Smooth muscle cell (in vitro differentiated cells): ENCODE measurements around the gene MMD2. TPM values are rescaled to one million over a fixed set of nuclear protein-coding genes. Genes with fewer than 3 reads are reported as not detected.

Source experiments
- DNase-seq: peaks from one replicate; lab custom pipeline; 2025; ENCODE audit not compliant: unreplicated experiment; lab: John Stamatoyannopoulos, UW
- H2AFZ ChIP-seq: fragments of 200-600 bp; sonication (generic); 2 replicates; pipeline ENCODE4 v1.6.0; 2016; ENCODE audit warnings: antibody characterized with exemption, low read depth, mild to moderate bottlenecking
- H3F3A ChIP-seq: fragments of 200-600 bp; sonication (generic); 2 replicates; pipeline ENCODE4 v1.6.0; 2017; ENCODE audit warnings: antibody characterized with exemption, low read depth
- H3K27ac ChIP-seq: fragments of 200-600 bp; sonication (generic); 2 replicates; pipeline ENCODE4 v1.5.1; 2016; ENCODE audit warnings: low read depth, mild to moderate bottlenecking
- H3K27me3 ChIP-seq: fragments of 200-600 bp; sonication (generic); 2 replicates; pipeline ENCODE4 v1.6.1; 2016; ENCODE audit warnings: low read depth, mild to moderate bottlenecking
- H3K36me3 ChIP-seq: fragments of 200-600 bp; sonication (generic); 2 replicates; pipeline ENCODE4 v1.5.1; 2016; ENCODE audit warnings: low read depth
- H3K4me1 ChIP-seq: fragments of 200-600 bp; sonication (generic); 2 replicates; pipeline ENCODE4 v1.5.1; 2016; ENCODE audit warnings: low read depth
- H3K4me2 ChIP-seq: fragments of 200-600 bp; sonication (generic); 2 replicates; pipeline ENCODE4 v1.6.0; 2016; ENCODE audit warnings: mild to moderate bottlenecking
- H3K4me3 ChIP-seq: fragments of 200-600 bp; sonication (generic); 2 replicates; pipeline ENCODE4 v1.5.1; 2016; ENCODE audit warnings: mild to moderate bottlenecking
- H3K79me2 ChIP-seq: fragments of 200-600 bp; sonication (generic); 2 replicates; pipeline ENCODE4 v1.6.0; 2016; ENCODE audit warnings: low read depth, mild to moderate bottlenecking
- H3K9ac ChIP-seq: fragments of 200-600 bp; sonication (generic); 2 replicates; pipeline ENCODE4 v1.6.0; 2016; ENCODE audit warnings: low read depth
- H3K9me3 ChIP-seq: fragments of 200-600 bp; sonication (generic); replicated peaks from 2 replicates; pipeline ENCODE4 v1.5.1; 2016; ENCODE audit warnings: low read depth
- H4K20me1 ChIP-seq: fragments of 200-600 bp; sonication (generic); 2 replicates; pipeline ENCODE4 v1.6.0; 2016; ENCODE audit warnings: low read depth
- CTCF ChIP-seq: fragments of 200-600 bp; sonication (generic); IDR thresholded peaks from 2 replicates; pipeline ENCODE4 v1.5.1; 2017; ENCODE audit warnings: borderline replicate concordance, mild to moderate bottlenecking, antibody characterized with exemption; ENCODE audit not compliant: insufficient read depth, poor library complexity, severe bottlenecking
- WGBS: methylation state at CpG from one replicate; pipeline ENCODE4 v1.1.7; 2016; ENCODE audit warnings: low lambda C conversion rate; 5-methylcytosine and 5-hydroxymethylcytosine counted together
- polyA plus RNA-seq: library from polyadenylated mRNA; unstranded; fragments of >200 nt; fragmentation: Nextera tagmentation; extraction: Ambion mirVana; gene quantifications from 2 replicates; pipeline ENCODE4 v1.2.1, GENCODE V29; 2016
- total RNA-seq: library from RNA; depleted of rRNA; stranded (reverse); fragments of >200 nt; gene quantifications from 2 replicates; pipeline ENCODE4 v1.2.3, GENCODE V29; 2014

The MMD2 gene
- total and polyA plus RNA-seq, 2 experiments from 2014 or later: not detected

- Histone ChIP-seq H2AFZ (no peak overlapping the region), H3K9ac (no peak overlapping the region), H3F3A (no peaks in the 10 kb centered on the region), H3K4me3 (no peak overlapping the region), H3K79me2 (no peaks in the 10 kb centered on the region), H3K4me2 (no peak overlapping the region), H3K9me3 (no peaks in the 10 kb centered on the region), H3K4me1 (no peaks in the 10 kb centered on the region), H3K36me3 (no peaks in the 10 kb centered on the region), H3K27me3 (no peaks in the 10 kb centered on the region), H4K20me1 (no peaks in the 10 kb centered on the region), H3K27ac (no peak overlapping the region)
- TF ChIP-seq CTCF: no peak
- DNase-seq: no peak
- 92% methylated on average over 15 of the region's 15 CpGs for WGBS
Observed at GRCh38 chr7:4934419-4935025, 24.5 kb downstream of the MMD2 start.

- Histone ChIP-seq H3K36me3 (no peaks in the 10 kb centered on the region), H3K4me2 (no peak overlapping the region), H3K9me3 (no peaks in the 10 kb centered on the region), H3K9ac (no peak overlapping the region), H3K79me2 (no peaks in the 10 kb centered on the region), H3F3A (no peaks in the 10 kb centered on the region), H4K20me1 (no peaks in the 10 kb centered on the region), H3K27ac (no peak overlapping the region), H3K27me3 (no peaks in the 10 kb centered on the region), H2AFZ (no peak overlapping the region), H3K4me1 (no peaks in the 10 kb centered on the region), H3K4me3 (no peak overlapping the region)
- TF ChIP-seq CTCF: no peak
- DNase-seq: no peak
- WGBS: 83% methylated on average over 12 of the region's 12 CpGs
Observed at GRCh38 chr7:4931943-4932342, 27.0 kb downstream of the MMD2 start.

- WGBS: 86% methylated on average over 8 of the region's 8 CpGs
- Histone ChIP-seq H4K20me1 (no peaks in the 10 kb centered on the region), H3K9ac (no peak overlapping the region), H3F3A (no peaks in the 10 kb centered on the region), H3K27me3 (no peaks in the 10 kb centered on the region), H3K4me3 (no peak overlapping the region), H3K36me3 (no peaks in the 10 kb centered on the region), H3K27ac (no peak overlapping the region), H3K4me2 (no peak overlapping the region), H3K9me3 (no peaks in the 10 kb centered on the region), H3K4me1 (no peaks in the 10 kb centered on the region), H2AFZ (no peak overlapping the region), H3K79me2 (no peaks in the 10 kb centered on the region)
- no peak for DNase-seq
- no peak for TF ChIP-seq CTCF
Observed at GRCh38 chr7:4929005-4929404, 30.0 kb downstream of the MMD2 start.

DNA sequence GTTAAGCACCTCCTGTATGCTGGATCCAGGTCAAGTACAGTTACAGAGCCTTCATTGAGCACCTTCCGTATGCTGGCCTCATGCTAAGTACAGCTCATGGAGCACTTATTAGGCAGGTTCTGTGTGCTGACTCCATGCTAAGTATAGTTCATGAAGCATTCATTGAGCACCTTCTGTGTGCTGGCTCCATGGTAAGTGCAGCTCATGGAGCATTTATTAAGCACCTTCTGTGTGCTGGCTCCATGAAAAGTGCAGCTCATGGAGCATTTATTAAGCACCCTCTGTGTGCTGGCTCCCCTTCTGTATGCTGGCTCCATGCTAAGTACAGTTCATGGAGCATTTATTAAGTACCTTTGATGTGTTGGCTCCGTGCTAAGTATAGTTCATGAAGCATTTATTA, 30.5 kb downstream of the MMD2 start:
- DNase-seq: no peak
- no peak overlapping the region for H3K4me2 ChIP-seq
- H3K9me3 ChIP-seq: no peaks in the 10 kb centered on the region
- no peaks in the 10 kb centered on the region for H3K36me3 ChIP-seq
- no peak overlapping the region for H3K27ac ChIP-seq
- no peaks in the 10 kb centered on the region for H3K27me3 ChIP-seq
- no peaks in the 10 kb centered on the region for H3K4me1 ChIP-seq
- H3K9ac ChIP-seq: no peak overlapping the region
- H4K20me1 ChIP-seq: no peaks in the 10 kb centered on the region
- H3F3A ChIP-seq: no peaks in the 10 kb centered on the region
- no peaks in the 10 kb centered on the region for H3K79me2 ChIP-seq
- 88% methylated on average over 2 of the region's 2 CpGs for WGBS
- TF ChIP-seq CTCF: no peak
- no peak overlapping the region for H3K4me3 ChIP-seq
- no peak overlapping the region for H2AFZ ChIP-seq
